IMR-90 (cell line): ENCODE data around the gene ABHD2. TPM values are rescaled to one million over a fixed set of nuclear protein-coding genes. Genes with fewer than 3 reads are reported as not detected.

Experiments
- ATAC-seq: fragments of 200-7000 bp; cut with Tn5 transposase; 2 replicates; pipeline ENCODE4 v1.9.1; 2020; ENCODE audit warnings: low read depth, mild to moderate bottlenecking, moderate library complexity
- BruUV-seq: library from RNA; stranded (reverse); fragments of 400-500 nt; replicated peaks from 2 replicates; lab custom pipeline; 2021; lab: Mats Ljungman, UMichigan
- CTCF ChIA-PET: fragments of 300-600 bp; formaldehyde crosslinking; extraction: SDS; loops from one replicate; lab custom pipeline; 2021; ENCODE audit warnings: antibody characterized with exemption; lab: Yijun Ruan, JAX
- POLR2A ChIA-PET: fragments of 300-600 bp; sonication (Branson Sonifier 250); formaldehyde crosslinking; loops from one replicate; lab custom pipeline; 2022; ENCODE audit warnings: antibody characterized with exemption; ENCODE audit not compliant: unreplicated experiment; lab: Charles Lee
- DNase-seq: peaks from one replicate; pipeline ENCODE4 v3.0.0; 2013
- H2AFZ ChIP-seq: replicated peaks from 2 replicates; pipeline ENCODE3; 2013; ENCODE audit warnings: low read length, mild to moderate bottlenecking; ENCODE audit not compliant: poor library complexity
- H2AK5ac ChIP-seq: 2 replicates; pipeline ENCODE4 v1.6.1; 2013; ENCODE audit warnings: low read depth, low read length, inconsistent platforms
- H2AK9ac ChIP-seq: replicated peaks from 2 replicates; pipeline ENCODE3; 2013; ENCODE audit warnings: mild to moderate bottlenecking, low read depth, low read length, moderate library complexity; ENCODE audit not compliant: poor library complexity
- H2BK120ac ChIP-seq: 2 replicates; pipeline ENCODE4 v1.6.1; 2013; ENCODE audit warnings: low read depth, low read length, inconsistent platforms
- H2BK15ac ChIP-seq: 3 replicates; pipeline ENCODE4 v1.6.1; 2013; ENCODE audit warnings: low read depth, low read length, inconsistent platforms
- H2BK20ac ChIP-seq: 2 replicates; pipeline ENCODE4 v1.6.1; 2013; ENCODE audit warnings: low read depth, mild to moderate bottlenecking, inconsistent platforms, low read length, moderate library complexity
- H2BK5ac ChIP-seq: 2 replicates; pipeline ENCODE4 v1.6.1; 2013; ENCODE audit warnings: mild to moderate bottlenecking, low read depth, low read length, inconsistent platforms; ENCODE audit not compliant: poor library complexity, severe bottlenecking
- H3K14ac ChIP-seq: replicated peaks from 2 replicates; pipeline ENCODE4 v1.6.1; 2013; ENCODE audit warnings: low read depth, low read length, inconsistent platforms
- H3K18ac ChIP-seq: 2 replicates; pipeline ENCODE4 v1.6.1; 2013; ENCODE audit warnings: low read depth, low read length, control low read depth
- H3K23ac ChIP-seq: 2 replicates; pipeline ENCODE4 v1.6.1; 2013; ENCODE audit warnings: low read depth, low read length, inconsistent platforms
- H3K27ac ChIP-seq: 2 replicates; pipeline ENCODE4 v1.5.1; 2013; ENCODE audit warnings: mild to moderate bottlenecking, control low read depth, low read length; ENCODE audit not compliant: insufficient read depth
- H3K27me3 ChIP-seq: 2 replicates; pipeline ENCODE4 v1.6.1; 2013; ENCODE audit warnings: low read length; ENCODE audit not compliant: control insufficient read depth, insufficient read depth
- H3K36me3 ChIP-seq: 2 replicates; pipeline ENCODE4 v1.6.1; 2013; ENCODE audit warnings: low read length, mixed read lengths; ENCODE audit not compliant: control insufficient read depth, insufficient read depth
- H3K4ac ChIP-seq: 2 replicates; pipeline ENCODE4 v1.6.1; 2013; ENCODE audit warnings: low read depth, low read length, inconsistent platforms
- H3K4me1 ChIP-seq: 2 replicates; pipeline ENCODE4 v1.6.1; 2013; ENCODE audit warnings: low read length, mixed read lengths; ENCODE audit not compliant: control insufficient read depth, insufficient read depth
- H3K4me2 ChIP-seq: 2 replicates; pipeline ENCODE4 v1.6.1; 2013; ENCODE audit warnings: low read depth, mild to moderate bottlenecking, control low read depth, low read length, moderate library complexity
- H3K4me3 ChIP-seq: 2 replicates; pipeline ENCODE4 v1.5.1; 2013; ENCODE audit warnings: low read depth, mild to moderate bottlenecking, control low read depth, low read length, moderate library complexity; ENCODE audit not compliant: insufficient read depth
- H3K56ac ChIP-seq: 2 replicates; pipeline ENCODE4 v1.6.1; 2013; ENCODE audit warnings: low read length, inconsistent platforms; ENCODE audit not compliant: insufficient read depth; ENCODE audit errors: extremely low read depth
- H3K79me1 ChIP-seq, 2 experiments: 2 replicates each; pipeline ENCODE4 v1.6.1; 2013; ENCODE audit warnings: low read length in 2 of 2, inconsistent platforms in 1 of 2, low read depth in 1 of 2
- H3K9ac ChIP-seq: 2 replicates; pipeline ENCODE4 v1.6.1; 2013; ENCODE audit warnings: low read depth, low read length, control low read depth
- H3K9me1 ChIP-seq: 2 replicates; pipeline ENCODE4 v1.6.1; 2013; ENCODE audit warnings: low read length, inconsistent platforms; ENCODE audit not compliant: insufficient read depth
- H3K9me3 ChIP-seq: 2 replicates; pipeline ENCODE4 v1.6.1; 2013; ENCODE audit warnings: low read length; ENCODE audit not compliant: control insufficient read depth, insufficient read depth
- H4K20me1 ChIP-seq: 2 replicates; pipeline ENCODE4 v1.6.1; 2013; ENCODE audit warnings: low read length, inconsistent platforms; ENCODE audit not compliant: insufficient read depth
- H4K5ac ChIP-seq: 2 replicates; pipeline ENCODE4 v1.6.1; 2013; ENCODE audit warnings: mild to moderate bottlenecking, low read depth, low read length, control low read depth
- H4K8ac ChIP-seq, 2 experiments: 2 replicates each; pipeline ENCODE4 v1.6.1; 2013; ENCODE audit warnings: low read depth in 2 of 2, low read length in 2 of 2, control low read depth in 1 of 2, inconsistent platforms in 1 of 2
- H4K91ac ChIP-seq: 2 replicates; pipeline ENCODE4 v1.6.1; 2013; ENCODE audit warnings: low read depth, low read length, inconsistent platforms; ENCODE audit not compliant: insufficient read depth
- CEBPB ChIP-seq: IDR thresholded peaks from 2 replicates; pipeline ENCODE4 v1.6.1; 2012; ENCODE audit warnings: low read depth, low read length, improper control_type of control experiment
- CHD1 ChIP-seq: IDR thresholded peaks from 2 replicates; pipeline ENCODE4 v1.6.1; 2012; ENCODE audit warnings: low read depth, low read length, improper control_type of control experiment
- CTCF ChIP-seq: conservative IDR thresholded peaks from 2 replicates; pipeline ENCODE4 v1.5.1; 2012; ENCODE audit warnings: mild to moderate bottlenecking, low read depth, low read length, improper control_type of control experiment
- FOS ChIP-seq: fragments of 150-350 bp; IDR thresholded peaks from 2 replicates; pipeline ENCODE4 v1.6.1; 2016; ENCODE audit warnings: low read depth, low read length
- MAFK ChIP-seq: IDR thresholded peaks from 2 replicates; pipeline ENCODE4 v1.6.1; 2012; ENCODE audit warnings: low read depth, low read length, improper control_type of control experiment
- MAZ ChIP-seq: IDR thresholded peaks from 2 replicates; pipeline ENCODE4 v1.6.1; 2012; ENCODE audit warnings: low read depth, mild to moderate bottlenecking, low read length, improper control_type of control experiment, moderate library complexity, borderline replicate concordance
- NFE2L2 ChIP-seq: fragments of 150-350 bp; IDR thresholded peaks from 2 replicates; pipeline ENCODE4 v1.6.1; 2016; ENCODE audit warnings: low read depth, mild to moderate bottlenecking, low read length
- RAD21 ChIP-seq: IDR thresholded peaks from 2 replicates; pipeline ENCODE4 v1.6.1; 2012; ENCODE audit warnings: low read length, improper control_type of control experiment
- RCOR1 ChIP-seq: IDR thresholded peaks from 2 replicates; pipeline ENCODE4 v1.6.1; 2012; ENCODE audit warnings: mild to moderate bottlenecking, low read length, improper control_type of control experiment; ENCODE audit not compliant: insufficient replicate concordance
- RFX5 ChIP-seq: IDR thresholded peaks from 2 replicates; pipeline ENCODE4 v1.8.0; 2012; ENCODE audit warnings: low read depth, mild to moderate bottlenecking, low read length, moderate library complexity
- USF2 ChIP-seq: fragments of 150-350 bp; IDR thresholded peaks from 2 replicates; pipeline ENCODE4 v1.6.1; 2017; ENCODE audit warnings: mild to moderate bottlenecking, antibody characterized with exemption, low read length, low read depth
- WGBS, 2 experiments: methylation state at CpG; one replicate each; pipeline versions ENCODE4 v1.1.5 to v1.1.7; 2013; ENCODE audit warnings: missing lambda C conversion rate in 2 of 2; ENCODE audit not compliant: insufficient read length in 1 of 2; ENCODE audit errors: extremely low coverage in 2 of 2; 5-methylcytosine and 5-hydroxymethylcytosine counted together
- dilution Hi-C: fragments of 300-500 bp; cut with HindIII; formaldehyde crosslinking; loops from one replicate; pipeline ENCODE4 v1.14.3; 2018; ENCODE audit warnings: low sequenced_read_pairs; ENCODE audit not compliant: unreplicated experiment
- in situ Hi-C: fragments of 300-500 bp; cut with MboI; formaldehyde crosslinking; loops from 3 replicates; pipeline ENCODE4 v1.14.3; 2019; ENCODE audit warnings: low sequenced_read_pairs, inconsistent platforms, mixed read lengths
- intact Hi-C: fragments of 100-400 bp; cut with micrococcal nuclease; formaldehyde crosslinking; loops from 2 replicates; pipeline ENCODE4 v1.10.0; 2022
- polyA plus RNA-seq, 3 experiments: library from polyadenylated mRNA; depleted of rRNA; stranded (reverse); fragments of >200 nt; gene quantifications; 2 replicates each; pipeline ENCODE4 v1.2.3, GENCODE V29; 2012; ENCODE audit warnings: low replicate concordance in 1 of 3
- total RNA-seq: library from RNA; depleted of rRNA; stranded (reverse); fragments of >200 nt; gene quantifications from 2 replicates; pipeline ENCODE4 v1.2.3, GENCODE V29; 2012

The ABHD2 gene
- total and polyA plus RNA-seq, 2 of the 4 experiments (the other 2 are of a cell fraction) = 31.2 to 62.9 TPM

- Histone ChIP-seq H3K4me3 (no peak overlapping the region), H3K4me1 (peaks cover 2% of the 10 kb centered on the region; the same call in 1 of the 2 replicates), H3K36me3 (no peaks in the 10 kb centered on the region), H3K18ac (no peak overlapping the region), H3K4ac (no peak overlapping the region), H3K9me1 (no peaks in the 10 kb centered on the region), H2BK5ac (no peak overlapping the region), H2BK120ac (no peak overlapping the region), H3K14ac (no peak overlapping the region), H3K23ac (no peak overlapping the region), H3K4me2 (no peak overlapping the region), H3K56ac (no peak overlapping the region), H3K27me3 (no peaks in the 10 kb centered on the region), H3K9me3 (peaks cover 13% of the 10 kb centered on the region), H3K9ac (no peak overlapping the region), H4K5ac (no peak overlapping the region), H3K27ac (no peak overlapping the region), H3K79me1 (no peaks in the 10 kb centered on the region), H2BK20ac (no peak overlapping the region), H4K8ac (no peak overlapping the region), H2AFZ (no peak overlapping the region), H4K20me1 (no peaks in the 10 kb centered on the region), H2AK5ac (0 out of 2 replicates have a peak overlapping the region, but pooled peaks have one; percentile 8), H4K91ac (no peak overlapping the region), H2AK9ac (no peak overlapping the region), H2BK15ac (no peak overlapping the region)
- TF ChIP-seq CEBPB (no peak), MAZ (no peak), RAD21 (no peak), USF2 (no peak), MAFK (no peak), CHD1 (no peak), FOS (no peak), RFX5 (no peak), CTCF (no peak), NFE2L2 (no peak), RCOR1 (no peak)
- POLR2A ChIA-PET = no interaction called here
- in situ Hi-C loops (no loop called here), intact Hi-C loops (no loop called here), dilution Hi-C loops (no loop called here)
- CTCF ChIA-PET = no interaction called here
- no peak for ATAC-seq
- BruUV-seq = no TSS peak
- DNase-seq = no peak
- 67% methylated on average over 1 of the region's 4 CpGs; no CpG with 5 or more reads in 1 of the 2 experiments for WGBS, 2 experiments
These were observed 16.8 kb upstream of the ABHD2 start for GRCh38 chr15:89071471-89071870.
